A549 (cell line): ENCODE measurements around the gene ARFGAP2. TPM values are rescaled to one million over a fixed set of nuclear protein-coding genes. Genes with fewer than 3 reads are reported as not detected.
A peak's percentile ranks its signal among the peaks of the same experiment; 100 is the strongest.

Experiments
- ATAC-seq, 2 experiments: fragments of 200-7000 bp in 1 of 2; fragments of >200 bp in 1 of 2; cut with Nextera tagmentation in 1 of 2; cut with Tn5 transposase in 1 of 2; 3 replicates each; pipeline versions ENCODE4 v1.8.0 to v1.9.1; 2018 to 2020; ENCODE audit warnings: mild to moderate bottlenecking in 1 of 2, moderate library complexity in 1 of 2
- CTCF ChIA-PET: fragments of 300-600 bp; sonication (Branson Sonifier 250); formaldehyde crosslinking; extraction: SDS; loops from one replicate; lab custom pipeline; 2021; ENCODE audit warnings: antibody characterized with exemption, inconsistent platforms; lab: Yijun Ruan, JAX
- POLR2A ChIA-PET: fragments of 350-600 bp; formaldehyde crosslinking; extraction: SDS; loops from one replicate; lab custom pipeline; 2021; ENCODE audit warnings: antibody characterized with exemption, inconsistent platforms; lab: Yijun Ruan, JAX
- DNase-seq, 2 experiments: peaks; one replicate each; pipeline versions ENCODE4 v3.0.0 to v3.0.0-alpha.2; 2011 to 2016; ENCODE audit warnings: low read depth in 1 of 2, low spot score in 1 of 2
- FAIRE-seq: peaks from 2 replicates; lab custom pipeline; 2011; peaks lifted over from hg19 to GRCh38; lab: Jason Lieb, UNC
- H3K27ac ChIP-seq, 2 experiments: fragments of >200 bp; sonication (Bioruptor Twin); formaldehyde crosslinking; 3 replicates each; pipeline ENCODE4 v1.5.1; 2016 to 2017
- H3K4me1 ChIP-seq: fragments of >200 bp; sonication (Bioruptor Twin); formaldehyde crosslinking; 3 replicates; pipeline ENCODE4 v1.6.1; 2016
- H3K4me2 ChIP-seq: fragments of >200 bp; sonication (Bioruptor Twin); formaldehyde crosslinking; 3 replicates; pipeline ENCODE4 v1.6.1; 2016
- H3K4me3 ChIP-seq: fragments of >200 bp; sonication (Bioruptor Twin); formaldehyde crosslinking; 3 replicates; pipeline ENCODE4 v1.5.1; 2016
- H3K9me3 ChIP-seq: fragments of >200 bp; sonication (Bioruptor Twin); formaldehyde crosslinking; 3 replicates; pipeline ENCODE4 v1.6.1; 2016
- BCL3 ChIP-seq: fragments of >200 bp; sonication (Bioruptor Twin); formaldehyde crosslinking; IDR thresholded peaks from 3 replicates; pipeline ENCODE4 v1.6.1; 2016
- BHLHE40 ChIP-seq: IDR thresholded peaks from 2 replicates; pipeline ENCODE4 v1.6.1; 2012; ENCODE audit warnings: low read depth, low read length, inconsistent platforms
- CBX2 ChIP-seq: fragments of 200-600 bp; sonication (generic); IDR thresholded peaks from 2 replicates; pipeline ENCODE4 v1.6.1; 2016; ENCODE audit warnings: low read depth, mild to moderate bottlenecking, borderline replicate concordance
- CEBPB ChIP-seq, 2 experiments: fragments of >200 bp in 1 of 2; sonication (Bioruptor Twin) in 1 of 2; formaldehyde crosslinking in 1 of 2; IDR thresholded peaks; 2 replicates each; pipeline ENCODE4 v1.6.1; 2012 to 2016
- CHD2 ChIP-seq: fragments of 150-350 bp; IDR thresholded peaks from 2 replicates; pipeline ENCODE4 v1.6.1; 2014; ENCODE audit warnings: low read length; ENCODE audit not compliant: partially characterized antibody
- CHD4 ChIP-seq: fragments of 200-600 bp; sonication (generic); IDR thresholded peaks from 2 replicates; pipeline ENCODE4 v1.6.1; 2016; ENCODE audit warnings: antibody characterized with exemption, mild to moderate bottlenecking, borderline replicate concordance
- E2F6 ChIP-seq: IDR thresholded peaks from 2 replicates; pipeline ENCODE4 v1.6.1; 2012; ENCODE audit warnings: low read depth, borderline replicate concordance
- ELK1 ChIP-seq: fragments of 150-350 bp; IDR thresholded peaks from 2 replicates; pipeline ENCODE4 v1.6.1; 2014; ENCODE audit warnings: low read depth, mild to moderate bottlenecking, low read length
- EP300 ChIP-seq, 2 experiments: fragments of >200 bp; sonication (Bioruptor Twin); formaldehyde crosslinking; IDR thresholded peaks; 2 replicates in 1 of 2; 3 replicates in 1 of 2; pipeline ENCODE4 v1.6.1; 2016 to 2017
- ESRRA ChIP-seq: fragments of 150-350 bp; IDR thresholded peaks from 2 replicates; pipeline ENCODE4 v1.6.1; 2014; ENCODE audit warnings: mild to moderate bottlenecking, low read length, borderline replicate concordance
- FOSB ChIP-seq: fragments of 250-450 bp; sonication (Bioruptor Pico); IDR thresholded peaks from 2 replicates; pipeline ENCODE4 v1.5.0; 2020; ENCODE audit warnings: mild to moderate bottlenecking, moderate library complexity
- HEYL ChIP-seq: fragments of 250-450 bp; sonication (Bioruptor Pico); IDR thresholded peaks from 2 replicates; pipeline ENCODE4 v1.8.0; 2021; ENCODE audit warnings: mild to moderate bottlenecking, moderate library complexity
- KDM5A ChIP-seq: fragments of 200-600 bp; sonication (generic); IDR thresholded peaks from 2 replicates; pipeline ENCODE4 v1.6.1; 2016; ENCODE audit warnings: antibody characterized with exemption, mild to moderate bottlenecking
- MAFK ChIP-seq: fragments of 450-650 bp; IDR thresholded peaks from 2 replicates; pipeline ENCODE4 v1.6.1; 2014; ENCODE audit not compliant: partially characterized antibody
- MAZ ChIP-seq: fragments of 150-350 bp; IDR thresholded peaks from 2 replicates; pipeline ENCODE4 v1.6.1; 2014; ENCODE audit warnings: antibody characterized with exemption, low read depth, low read length, borderline replicate concordance
- NFE2L2 ChIP-seq: fragments of 150-350 bp; conservative IDR thresholded peaks from 2 replicates; pipeline ENCODE4 v1.6.1; 2014; ENCODE audit warnings: low read length
- NPAS2 ChIP-seq: fragments of 250-450 bp; sonication (Bioruptor Pico); IDR thresholded peaks from 2 replicates; pipeline ENCODE4 v1.8.0; 2022; ENCODE audit warnings: mild to moderate bottlenecking, moderate library complexity, borderline replicate concordance
- NR3C1 ChIP-seq: fragments of >200 bp; sonication (Bioruptor Twin); formaldehyde crosslinking; IDR thresholded peaks from 3 replicates; pipeline ENCODE4 v1.6.1; 2017
- POLR2AphosphoS2 ChIP-seq: conservative IDR thresholded peaks from 2 replicates; pipeline ENCODE4 v1.6.1; 2012; ENCODE audit warnings: low read length, improper control_type of control experiment, inconsistent platforms
- RAD21 ChIP-seq, 2 experiments: fragments of >200 bp in 1 of 2; sonication (Bioruptor Twin) in 1 of 2; formaldehyde crosslinking in 1 of 2; IDR thresholded peaks in 1 of 2; conservative IDR thresholded peaks in 1 of 2; 2 replicates in 1 of 2; 3 replicates in 1 of 2; pipeline ENCODE4 v1.6.1; 2012 to 2018; ENCODE audit warnings: inconsistent platforms in 1 of 2
- RARB ChIP-seq: fragments of 250-450 bp; sonication (Bioruptor Pico); IDR thresholded peaks from 2 replicates; pipeline ENCODE4 v1.8.0; 2021; ENCODE audit warnings: mild to moderate bottlenecking, moderate library complexity
- SMC3 ChIP-seq: fragments of >200 bp; sonication (Bioruptor Twin); formaldehyde crosslinking; IDR thresholded peaks from 3 replicates; pipeline ENCODE4 v1.6.1; 2018; ENCODE audit warnings: inconsistent platforms
- SREBF2 ChIP-seq: fragments of 450-650 bp; IDR thresholded peaks from 2 replicates; pipeline ENCODE4 v1.6.1; 2014; ENCODE audit warnings: mild to moderate bottlenecking, moderate library complexity
- TFCP2L1 ChIP-seq: fragments of 250-450 bp; sonication (Bioruptor Pico); IDR thresholded peaks from 2 replicates; pipeline ENCODE4 v1.5.0; 2021; ENCODE audit warnings: mild to moderate bottlenecking
- ZFP36 ChIP-seq: fragments of 450-650 bp; IDR thresholded peaks from 2 replicates; pipeline ENCODE4 v1.6.1; 2014; ENCODE audit warnings: borderline replicate concordance; ENCODE audit not compliant: partially characterized antibody
- WGBS: methylation state at CpG from one replicate; pipeline ENCODE4 v1.1.6; 2017; ENCODE audit errors: missing lambda C conversion rate; 5-methylcytosine and 5-hydroxymethylcytosine counted together
- polyA plus RNA-seq, 4 experiments: library from polyadenylated mRNA; depleted of rRNA in 3 of 4; stranded (reverse); fragments of >200 nt; fragmentation: RNase III in 1 of 4; extraction: RNeasy Plus Mini Kit Qiagen cat#74134 plus additional on column Dnase treatment in 1 of 4; gene quantifications; 2 replicates in 3 of 4; 3 replicates in 1 of 4; pipeline ENCODE4 v1.2.3, GENCODE V29; 2011 to 2017
- TF ChIP-seq, protein P1 (sequence below): fragments of 450-650 bp; IDR thresholded peaks from 2 replicates; pipeline ENCODE4 v1.6.1; 2014; ENCODE audit warnings: antibody characterized with exemption
- TF ChIP-seq, protein P2 (sequence below): fragments of 250-450 bp; sonication (Bioruptor Pico); IDR thresholded peaks from 2 replicates; pipeline ENCODE4 v1.5.0; 2021; ENCODE audit warnings: mild to moderate bottlenecking, moderate library complexity, borderline replicate concordance

ARFGAP2 gene
- polyA plus RNA-seq, 2 of the 4 experiments (the other 2 are of a cell fraction): 29.5 to 34.0 TPM

- no peak for TF ChIP-seq ELK1
- no peak for TF ChIP-seq E2F6
- TF ChIP-seq, protein P1, sequence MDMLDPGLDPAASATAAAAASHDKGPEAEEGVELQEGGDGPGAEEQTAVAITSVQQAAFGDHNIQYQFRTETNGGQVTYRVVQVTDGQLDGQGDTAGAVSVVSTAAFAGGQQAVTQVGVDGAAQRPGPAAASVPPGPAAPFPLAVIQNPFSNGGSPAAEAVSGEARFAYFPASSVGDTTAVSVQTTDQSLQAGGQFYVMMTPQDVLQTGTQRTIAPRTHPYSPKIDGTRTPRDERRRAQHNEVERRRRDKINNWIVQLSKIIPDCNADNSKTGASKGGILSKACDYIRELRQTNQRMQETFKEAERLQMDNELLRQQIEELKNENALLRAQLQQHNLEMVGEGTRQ: no peak
- TF ChIP-seq MAZ: no peak
- no peak for TF ChIP-seq FOSB (CRISPR knock-in tag)
- peak; percentile 83 for TF ChIP-seq ZFP36
- TF ChIP-seq SREBF2: no peak
- no peak for TF ChIP-seq HEYL (CRISPR knock-in tag)
- no peak for TF ChIP-seq BHLHE40
- TF ChIP-seq ESRRA: no peak
- TF ChIP-seq NFE2L2: no peak
- TF ChIP-seq BCL3: no peak
- TF ChIP-seq KDM5A: no peak
- no peak for TF ChIP-seq POLR2AphosphoS2
- no peak for TF ChIP-seq MAFK
- TF ChIP-seq RARB (CRISPR knock-in tag): no peak
- TF ChIP-seq SMC3: 0 out of 3 replicates have a peak, but pooled peaks have one; percentile 29
- TF ChIP-seq CBX2: no peak
These were observed 2.9 kb upstream of the ARFGAP2 start (continued) for GRCh38 chr11:47179655-47179991.

GRCh38 chr11:47178737-47179654 lies 2.3 kb upstream of the ARFGAP2 start:
- ATAC-seq (no peak), DNase-seq (no peak), FAIRE-seq (no peak)
- CTCF ChIA-PET: interaction anchor here (0.6 to 10.8 kb wide), 34 partner anchors 8 to 674 kb away, joined by 3 to 173 read pairs (median 6); partner anchors contain the start of genes ACP2, DDB2, MADD and NR1H3
- no peaks in the 10 kb centered on the region for H3K9me3 ChIP-seq
- H3K4me3 ChIP-seq: no peak overlapping the region
- H3K4me2 ChIP-seq: no peak overlapping the region
- 94% methylated on average over 15 of the region's 23 CpGs for WGBS
- TF ChIP-seq SREBF2 (no peak), NPAS2 (CRISPR knock-in tag) (no peak), TFCP2L1 (CRISPR knock-in tag) (no peak), E2F6 (no peak), RAD21 (conservative IDR thresholded peaks at IDR 0.05 in 1 of 2, IDR thresholded peaks at IDR 0.05 in 1 of 2) (no peak), KDM5A (no peak), CHD4 (no peak), CHD2 (no peak), NR3C1 (no peak), CEBPB (IDR thresholded peaks at IDR 0.05) (no peak), EP300 (IDR thresholded peaks at IDR 0.05) (no peak)
- TF ChIP-seq, protein P2, sequence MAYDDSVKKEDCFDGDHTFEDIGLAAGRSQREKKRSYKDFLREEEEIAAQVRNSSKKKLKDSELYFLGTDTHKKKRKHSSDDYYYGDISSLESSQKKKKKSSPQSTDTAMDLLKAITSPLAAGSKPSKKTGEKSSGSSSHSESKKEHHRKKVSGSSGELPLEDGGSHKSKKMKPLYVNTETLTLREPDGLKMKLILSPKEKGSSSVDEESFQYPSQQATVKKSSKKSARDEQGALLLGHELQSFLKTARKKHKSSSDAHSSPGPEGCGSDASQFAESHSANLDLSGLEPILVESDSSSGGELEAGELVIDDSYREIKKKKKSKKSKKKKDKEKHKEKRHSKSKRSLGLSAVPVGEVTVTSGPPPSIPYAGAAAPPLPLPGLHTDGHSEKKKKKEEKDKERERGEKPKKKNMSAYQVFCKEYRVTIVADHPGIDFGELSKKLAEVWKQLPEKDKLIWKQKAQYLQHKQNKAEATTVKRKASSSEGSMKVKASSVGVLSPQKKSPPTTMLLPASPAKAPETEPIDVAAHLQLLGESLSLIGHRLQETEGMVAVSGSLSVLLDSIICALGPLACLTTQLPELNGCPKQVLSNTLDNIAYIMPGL (CRISPR knock-in tag): no peak
- H3K4me1 ChIP-seq: peaks cover 14% of the 10 kb centered on the region
- H3K27ac ChIP-seq: no peak overlapping the region
- POLR2A ChIA-PET: interaction anchor here (0.5 to 1.3 kb wide), 5 partner anchors 35 to 176 kb away, joined by 3 to 23 read pairs (median 4); partner anchors contain the start of genes ACP2 and DDB2
